GM19372 (cell line): ENCODE measurements around the gene RBMXL2.

ENCODE experiments used
- ATAC-seq: cut with Tn5 transposase; IDR thresholded peaks from one replicate; pipeline ENCODE4 v1.9.1; 2021; ENCODE audit warnings: mild to moderate bottlenecking, low read depth, moderate library complexity; ENCODE audit not compliant: unreplicated experiment

The RBMXL2 gene

GRCh38 chr11:7088921-7089320 lies at the start of gene RBMXL2:
Gene RBMXL2, plus strand, starts transcription at chr11:7088998. Its CDS starts 123 bp downstream, at chr11:7089121.
- no peak for ATAC-seq

- no peak for ATAC-seq
Measured at GRCh38 chr11:7046474-7047175, 42.2 kb upstream of the RBMXL2 start.

- ATAC-seq: no peak
Measured at GRCh38 chr11:7050191-7050590, 38.6 kb upstream of the RBMXL2 start.

- no peak for ATAC-seq
Measured at GRCh38 chr11:7056828-7057513, 31.8 kb upstream of the RBMXL2 start.

- no peak for ATAC-seq
Measured at GRCh38 chr11:7057641-7058040, 31.2 kb upstream of the RBMXL2 start.

- ATAC-seq: no peak
Measured at GRCh38 chr11:7060868-7061267, 27.9 kb upstream of the RBMXL2 start.

GRCh38 chr11:7062534-7062933 lies 26.3 kb upstream of the RBMXL2 start:
- ATAC-seq: no peak

GRCh38 chr11:7072401-7073028 lies 16.3 kb upstream of the RBMXL2 start:
- ATAC-seq: no peak

- no peak for ATAC-seq
Measured at GRCh38 chr11:7077101-7077500, 11.7 kb upstream of the RBMXL2 start.

- ATAC-seq: no peak
Measured at GRCh38 chr11:7079545-7080135, 9.2 kb upstream of the RBMXL2 start.

GRCh38 chr11:7080900-7081299 lies 7.9 kb upstream of the RBMXL2 start:
- no peak for ATAC-seq

GRCh38 chr11:7081441-7081840 lies 7.4 kb upstream of the RBMXL2 start:
- ATAC-seq: no peak

- no peak for ATAC-seq
Measured at GRCh38 chr11:7089328-7090251, 792 bp downstream of the RBMXL2 start.

GRCh38 chr11:7098235-7098832 lies 9.5 kb downstream of the RBMXL2 start:
- no peak for ATAC-seq

- ATAC-seq: no peak
Measured at GRCh38 chr11:7115780-7116179, 27.0 kb downstream of the RBMXL2 start.

- no peak for ATAC-seq
Measured at GRCh38 chr11:7116370-7116769, 27.6 kb downstream of the RBMXL2 start.

- no peak for ATAC-seq
Measured at GRCh38 chr11:7138051-7138450, 49.3 kb downstream of the RBMXL2 start.
